HepG2 (cell line): Measurements from ENCODE around the gene RELB. TPM values are rescaled to one million over a fixed set of nuclear protein-coding genes. Genes with fewer than 3 reads are reported as not detected.

Experiments used
- HNRNPK ChIP-seq: fragments of 200-400 bp; formaldehyde crosslinking; IDR thresholded peaks from 2 replicates; pipeline ENCODE4 v1.6.1; 2018; ENCODE audit warnings: low read length, low read depth, moderate library complexity, mild to moderate bottlenecking; ENCODE audit not compliant: poor library complexity, severe bottlenecking
- JARID2 ChIP-seq: sonication (generic); formaldehyde crosslinking; IDR thresholded peaks from 2 replicates; pipeline ENCODE4 v1.8.1; 2023; ENCODE audit warnings: missing genetic modification reagents, inconsistent platforms; ENCODE audit not compliant: insufficient replicate concordance
- LCORL ChIP-seq, 2 experiments: fragments of 450-650 bp in 1 of 2; sonication (generic) in 1 of 2; formaldehyde crosslinking in 1 of 2; IDR thresholded peaks; 2 replicates each; pipeline versions ENCODE4 v1.5.0 to v1.6.1; 2017 to 2020; ENCODE audit warnings: antibody characterized with exemption in 1 of 2, missing genetic modification reagents in 1 of 2
- MIXL1 ChIP-seq: IDR thresholded peaks from 2 replicates; pipeline ENCODE4 v1.6.1; 2016
- NFYC ChIP-seq: IDR thresholded peaks from 2 replicates; pipeline ENCODE4 v1.6.1; 2016; ENCODE audit warnings: missing genetic modification reagents, missing compliant biosample characterization
- YEATS2 ChIP-seq: sonication (generic); formaldehyde crosslinking; IDR thresholded peaks from 2 replicates; pipeline ENCODE4 v1.4.0; 2020; ENCODE audit warnings: missing genetic modification reagents, borderline replicate concordance
- ZNF562 ChIP-seq: sonication (generic); formaldehyde crosslinking; IDR thresholded peaks from 2 replicates; pipeline ENCODE4 v1.8.0; 2022; ENCODE audit warnings: missing genetic modification reagents, borderline replicate concordance
- polyA plus RNA-seq, 8 experiments: library from polyadenylated mRNA; depleted of rRNA in 3 of 8; stranded (reverse) in 7 of 8; unstranded in 1 of 8; fragments of >200 nt; fragmentation: Illumina TruSeq in 4 of 8; extraction: Trizol in 4 of 8; gene quantifications; 2 replicates each; pipeline versions ENCODE4 v1.2.1 to v1.2.3, GENCODE V29; 2011 to 2016; ENCODE audit warnings: low read depth in 4 of 8, missing spikeins in 1 of 8, mixed read lengths in 1 of 8; ENCODE audit not compliant: insufficient read depth in 1 of 8
- total RNA-seq, 5 experiments: library from RNA; depleted of rRNA; stranded (reverse); fragments of >200 nt; fragmentation: Illumina TruSeq; extraction: Trizol; gene quantifications; 2 replicates each; pipeline ENCODE4 v1.2.3, GENCODE V29; 2016; ENCODE audit warnings: low read depth in 1 of 5
- TF ChIP-seq, protein P1 (sequence below): sonication (generic); formaldehyde crosslinking; IDR thresholded peaks from 2 replicates; pipeline ENCODE4 v1.4.0; 2020; ENCODE audit warnings: low read depth, missing genetic modification reagents
- TF ChIP-seq, protein P2 (sequence below): sonication (generic); formaldehyde crosslinking; IDR thresholded peaks from 2 replicates; pipeline ENCODE4 v1.5.1; 2020; ENCODE audit warnings: missing genetic modification reagents, mild to moderate bottlenecking, borderline replicate concordance
- TF ChIP-seq, protein P3 (sequence below): sonication (generic); formaldehyde crosslinking; IDR thresholded peaks from 2 replicates; pipeline ENCODE4 v1.5.1; 2020; ENCODE audit warnings: missing genetic modification reagents, mild to moderate bottlenecking, borderline replicate concordance
- TF ChIP-seq, protein P4 (sequence below): sonication (generic); formaldehyde crosslinking; IDR thresholded peaks from 2 replicates; pipeline ENCODE4 v1.9.0; 2021; ENCODE audit warnings: missing genetic modification reagents, mild to moderate bottlenecking, borderline replicate concordance
- TF ChIP-seq, protein P5 (sequence below): sonication (generic); formaldehyde crosslinking; IDR thresholded peaks from 2 replicates; pipeline ENCODE4 v1.5.0; 2020; ENCODE audit warnings: mild to moderate bottlenecking, missing genetic modification reagents

The RELB gene
- total and polyA plus RNA-seq, 2 of the 13 experiments (the other 11 are each of a cell fraction or from before 2014, with no cell fraction given): 1.9 to 3.5 TPM

DNA sequence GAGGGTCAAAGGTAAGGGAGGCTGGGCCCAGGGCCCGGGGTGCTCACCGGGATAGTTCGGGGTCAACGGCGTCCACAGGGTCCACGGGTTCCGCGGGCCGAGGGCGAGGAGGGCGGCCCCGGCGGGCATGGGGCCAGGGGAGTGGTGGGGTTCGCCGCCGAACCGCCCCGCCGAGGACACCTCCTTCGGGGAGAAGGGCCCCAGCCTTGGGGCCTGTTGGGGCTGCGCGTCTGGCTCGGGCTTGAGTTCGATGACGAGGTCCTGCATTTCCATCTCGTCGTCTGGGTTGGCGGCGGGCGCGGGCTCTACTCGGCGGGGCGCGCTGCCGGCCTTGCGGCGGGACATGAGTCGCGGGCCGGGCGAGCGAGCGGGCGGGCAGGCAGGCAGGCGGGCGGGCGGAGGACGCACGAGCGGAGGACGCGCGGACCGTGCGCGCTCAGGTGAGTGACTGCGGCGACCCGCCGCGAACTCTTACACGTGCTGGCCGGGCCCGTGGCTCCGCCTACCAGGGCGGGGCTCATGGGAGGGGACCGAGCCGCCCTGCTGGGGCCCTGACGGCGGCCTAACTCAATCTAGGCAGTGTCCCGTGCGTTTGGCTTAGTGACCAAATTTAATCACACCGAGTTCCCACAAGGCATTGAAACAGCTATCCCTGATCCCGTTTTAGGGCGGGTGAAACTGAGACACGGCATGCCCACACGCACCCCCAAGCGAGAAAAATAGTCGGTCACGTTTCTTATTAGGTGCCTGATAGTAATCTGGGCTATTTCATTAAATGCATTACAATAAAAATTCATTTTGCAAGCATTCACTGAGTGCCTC is 75.0 kb downstream of the RELB start, which contains the start of gene ZNF296 (continued):
- TF ChIP-seq NFYC (CRISPR knock-in tag): 0 out of 2 replicates have a peak, but pooled peaks have one; percentile 8
- no peak for TF ChIP-seq LCORL (IDR thresholded peaks at IDR 0.05)
- peak; percentile 67 for TF ChIP-seq LCORL (CRISPR knock-in tag; IDR thresholded peaks at IDR 0.05)
- TF ChIP-seq ZNF562 (CRISPR knock-in tag): no peak
- TF ChIP-seq HNRNPK: no peak
- no peak for TF ChIP-seq MIXL1 (CRISPR knock-in tag)
- TF ChIP-seq, protein P1, sequence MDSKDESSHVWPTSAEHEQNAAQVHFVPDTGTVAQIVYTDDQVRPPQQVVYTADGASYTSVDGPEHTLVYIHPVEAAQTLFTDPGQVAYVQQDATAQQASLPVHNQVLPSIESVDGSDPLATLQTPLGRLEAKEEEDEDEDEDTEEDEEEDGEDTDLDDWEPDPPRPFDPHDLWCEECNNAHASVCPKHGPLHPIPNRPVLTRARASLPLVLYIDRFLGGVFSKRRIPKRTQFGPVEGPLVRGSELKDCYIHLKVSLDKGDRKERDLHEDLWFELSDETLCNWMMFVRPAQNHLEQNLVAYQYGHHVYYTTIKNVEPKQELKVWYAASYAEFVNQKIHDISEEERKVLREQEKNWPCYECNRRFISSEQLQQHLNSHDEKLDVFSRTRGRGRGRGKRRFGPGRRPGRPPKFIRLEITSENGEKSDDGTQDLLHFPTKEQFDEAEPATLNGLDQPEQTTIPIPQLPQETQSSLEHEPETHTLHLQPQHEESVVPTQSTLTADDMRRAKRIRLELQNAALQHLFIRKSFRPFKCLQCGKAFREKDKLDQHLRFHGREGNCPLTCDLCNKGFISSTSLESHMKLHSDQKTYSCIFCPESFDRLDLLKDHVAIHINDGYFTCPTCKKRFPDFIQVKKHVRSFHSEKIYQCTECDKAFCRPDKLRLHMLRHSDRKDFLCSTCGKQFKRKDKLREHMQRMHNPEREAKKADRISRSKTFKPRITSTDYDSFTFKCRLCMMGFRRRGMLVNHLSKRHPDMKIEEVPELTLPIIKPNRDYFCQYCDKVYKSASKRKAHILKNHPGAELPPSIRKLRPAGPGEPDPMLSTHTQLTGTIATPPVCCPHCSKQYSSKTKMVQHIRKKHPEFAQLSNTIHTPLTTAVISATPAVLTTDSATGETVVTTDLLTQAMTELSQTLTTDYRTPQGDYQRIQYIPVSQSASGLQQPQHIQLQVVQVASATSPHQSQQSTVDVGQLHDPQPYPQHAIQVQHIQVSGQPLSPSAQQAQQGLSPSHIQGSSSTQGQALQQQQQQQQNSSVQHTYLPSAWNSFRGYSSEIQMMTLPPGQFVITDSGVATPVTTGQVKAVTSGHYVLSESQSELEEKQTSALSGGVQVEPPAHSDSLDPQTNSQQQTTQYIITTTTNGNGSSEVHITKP (CRISPR knock-in tag): no peak
- TF ChIP-seq, protein P2, sequence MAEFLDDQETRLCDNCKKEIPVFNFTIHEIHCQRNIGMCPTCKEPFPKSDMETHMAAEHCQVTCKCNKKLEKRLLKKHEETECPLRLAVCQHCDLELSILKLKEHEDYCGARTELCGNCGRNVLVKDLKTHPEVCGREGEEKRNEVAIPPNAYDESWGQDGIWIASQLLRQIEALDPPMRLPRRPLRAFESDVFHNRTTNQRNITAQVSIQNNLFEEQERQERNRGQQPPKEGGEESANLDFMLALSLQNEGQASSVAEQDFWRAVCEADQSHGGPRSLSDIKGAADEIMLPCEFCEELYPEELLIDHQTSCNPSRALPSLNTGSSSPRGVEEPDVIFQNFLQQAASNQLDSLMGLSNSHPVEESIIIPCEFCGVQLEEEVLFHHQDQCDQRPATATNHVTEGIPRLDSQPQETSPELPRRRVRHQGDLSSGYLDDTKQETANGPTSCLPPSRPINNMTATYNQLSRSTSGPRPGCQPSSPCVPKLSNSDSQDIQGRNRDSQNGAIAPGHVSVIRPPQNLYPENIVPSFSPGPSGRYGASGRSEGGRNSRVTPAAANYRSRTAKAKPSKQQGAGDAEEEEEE (CRISPR knock-in tag): no peak
- TF ChIP-seq, protein P3, sequence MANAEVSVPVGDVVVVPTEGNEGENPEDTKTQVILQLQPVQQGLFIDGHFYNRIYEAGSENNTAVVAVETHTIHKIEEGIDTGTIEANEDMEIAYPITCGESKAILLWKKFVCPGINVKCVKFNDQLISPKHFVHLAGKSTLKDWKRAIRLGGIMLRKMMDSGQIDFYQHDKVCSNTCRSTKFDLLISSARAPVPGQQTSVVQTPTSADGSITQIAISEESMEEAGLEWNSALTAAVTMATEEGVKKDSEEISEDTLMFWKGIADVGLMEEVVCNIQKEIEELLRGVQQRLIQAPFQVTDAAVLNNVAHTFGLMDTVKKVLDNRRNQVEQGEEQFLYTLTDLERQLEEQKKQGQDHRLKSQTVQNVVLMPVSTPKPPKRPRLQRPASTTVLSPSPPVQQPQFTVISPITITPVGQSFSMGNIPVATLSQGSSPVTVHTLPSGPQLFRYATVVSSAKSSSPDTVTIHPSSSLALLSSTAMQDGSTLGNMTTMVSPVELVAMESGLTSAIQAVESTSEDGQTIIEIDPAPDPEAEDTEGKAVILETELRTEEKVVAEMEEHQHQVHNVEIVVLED (CRISPR knock-in tag): peak; percentile 60; the same call in 1 of the 2 replicates
- no peak for TF ChIP-seq JARID2 (CRISPR knock-in tag)
- TF ChIP-seq, protein P4, sequence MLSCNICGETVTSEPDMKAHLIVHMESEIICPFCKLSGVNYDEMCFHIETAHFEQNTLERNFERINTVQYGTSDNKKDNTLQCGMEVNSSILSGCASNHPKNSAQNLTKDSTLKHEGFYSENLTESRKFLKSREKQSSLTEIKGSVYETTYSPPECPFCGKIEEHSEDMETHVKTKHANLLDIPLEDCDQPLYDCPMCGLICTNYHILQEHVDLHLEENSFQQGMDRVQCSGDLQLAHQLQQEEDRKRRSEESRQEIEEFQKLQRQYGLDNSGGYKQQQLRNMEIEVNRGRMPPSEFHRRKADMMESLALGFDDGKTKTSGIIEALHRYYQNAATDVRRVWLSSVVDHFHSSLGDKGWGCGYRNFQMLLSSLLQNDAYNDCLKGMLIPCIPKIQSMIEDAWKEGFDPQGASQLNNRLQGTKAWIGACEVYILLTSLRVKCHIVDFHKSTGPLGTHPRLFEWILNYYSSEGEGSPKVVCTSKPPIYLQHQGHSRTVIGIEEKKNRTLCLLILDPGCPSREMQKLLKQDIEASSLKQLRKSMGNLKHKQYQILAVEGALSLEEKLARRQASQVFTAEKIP (CRISPR knock-in tag): no peak
- TF ChIP-seq, protein P5, sequence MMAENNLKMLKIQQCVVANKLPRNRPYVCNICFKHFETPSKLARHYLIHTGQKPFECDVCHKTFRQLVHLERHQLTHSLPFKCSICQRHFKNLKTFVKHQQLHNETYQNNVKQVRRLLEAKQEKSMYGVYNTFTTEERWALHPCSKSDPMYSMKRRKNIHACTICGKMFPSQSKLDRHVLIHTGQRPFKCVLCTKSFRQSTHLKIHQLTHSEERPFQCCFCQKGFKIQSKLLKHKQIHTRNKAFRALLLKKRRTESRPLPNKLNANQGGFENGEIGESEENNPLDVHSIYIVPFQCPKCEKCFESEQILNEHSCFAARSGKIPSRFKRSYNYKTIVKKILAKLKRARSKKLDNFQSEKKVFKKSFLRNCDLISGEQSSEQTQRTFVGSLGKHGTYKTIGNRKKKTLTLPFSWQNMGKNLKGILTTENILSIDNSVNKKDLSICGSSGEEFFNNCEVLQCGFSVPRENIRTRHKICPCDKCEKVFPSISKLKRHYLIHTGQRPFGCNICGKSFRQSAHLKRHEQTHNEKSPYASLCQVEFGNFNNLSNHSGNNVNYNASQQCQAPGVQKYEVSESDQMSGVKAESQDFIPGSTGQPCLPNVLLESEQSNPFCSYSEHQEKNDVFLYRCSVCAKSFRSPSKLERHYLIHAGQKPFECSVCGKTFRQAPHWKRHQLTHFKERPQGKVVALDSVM: peak; percentile 44; the same call in 1 of the 2 replicates
- TF ChIP-seq YEATS2: no peak
